Measurements from ENCODE around the gene GAS7. TPM values are rescaled to one million over a fixed set of nuclear protein-coding genes. Genes with fewer than 3 reads are reported as not detected.

Gene GAS7
- polyA plus RNA-seq, 1 experiment: 1.4 TPM

GRCh38 chr17:9958586-9959281 is 239.7 kb downstream of the GAS7 start:
- ChIA-PET CTCF (interaction anchor here (1.2 to 3.2 kb wide), 3 partner anchors 9 to 32 kb away, joined by 3 to 25 read pairs (median 3); no protein-coding TSS in a partner anchor), POLR2A (no interaction called here)

GRCh38 chr17:9957244-9957643 is 241.2 kb downstream of the GAS7 start:
- CTCF ChIA-PET: interaction anchor here (1.5 kb wide), 1 partner anchor 27 kb away, joined by 3 read pairs; no protein-coding TSS in a partner anchor
- POLR2A ChIA-PET: no interaction called here
- no peaks in the 10 kb centered on the region for H3K27me3 ChIP-seq (ENCODE audit: control insufficient read depth, insufficient read depth, low read length)
- no peak overlapping the region for H3K4me3 ChIP-seq (ENCODE audit: low read depth, low read length)
- no peaks in the 10 kb centered on the region for H3K36me3 ChIP-seq (ENCODE audit: control insufficient read depth, insufficient read depth, low read length)
- no peak for DNase-seq (ENCODE audit: low read depth)
- no peak for TF ChIP-seq CTCF (IDR thresholded peaks at IDR 0.05; ENCODE audit: insufficient read depth, low read depth, low read length)

More at GRCh38 chr17:9958586-9959281, 239.7 kb downstream of the GAS7 start:
- H3K27me3 ChIP-seq (ENCODE audit: control insufficient read depth, insufficient read depth, low read length): no peaks in the 10 kb centered on the region
- DNase-seq (ENCODE audit: low read depth): no peak
- TF ChIP-seq CTCF (IDR thresholded peaks at IDR 0.05; ENCODE audit: insufficient read depth, low read depth, low read length): no peak
- H3K4me3 ChIP-seq (ENCODE audit: low read depth, low read length): no peak overlapping the region
- no peaks in the 10 kb centered on the region for H3K36me3 ChIP-seq (ENCODE audit: control insufficient read depth, insufficient read depth, low read length)

- no peak for DNase-seq (ENCODE audit: low read depth)
- POLR2A ChIA-PET: interaction anchor here (0.5 kb wide), 1 partner anchor 50 kb away, joined by 3 read pairs; no protein-coding TSS in a partner anchor
- Histone ChIP-seq H3K36me3 (ENCODE audit: control insufficient read depth, insufficient read depth, low read length) (no peaks in the 10 kb centered on the region), H3K4me3 (ENCODE audit: low read depth, low read length) (no peak overlapping the region), H3K27me3 (ENCODE audit: control insufficient read depth, insufficient read depth, low read length) (no peaks in the 10 kb centered on the region)
- CTCF ChIA-PET: interaction anchor here (1.5 kb wide), 1 partner anchor 270 kb away, joined by 4 read pairs; no protein-coding TSS in a partner anchor
- no peak for TF ChIP-seq CTCF (IDR thresholded peaks at IDR 0.05; ENCODE audit: insufficient read depth, low read depth, low read length)
These were observed 241.8 kb downstream of the GAS7 start for GRCh38 chr17:9956474-9957131.

- Histone ChIP-seq H3K36me3 (ENCODE audit: control insufficient read depth, insufficient read depth, low read length) (no peaks in the 10 kb centered on the region), H3K27me3 (ENCODE audit: control insufficient read depth, insufficient read depth, low read length) (no peaks in the 10 kb centered on the region), H3K4me3 (ENCODE audit: low read depth, low read length) (no peak overlapping the region)
- CTCF ChIA-PET: no interaction called here
- POLR2A ChIA-PET: no interaction called here
- DNase-seq (ENCODE audit: low read depth): no peak
- TF ChIP-seq CTCF (IDR thresholded peaks at IDR 0.05; ENCODE audit: insufficient read depth, low read depth, low read length): no peak
These were observed 244.9 kb downstream of the GAS7 start for GRCh38 chr17:9953492-9953891.

GRCh38 chr17:9951803-9952202 is 246.6 kb downstream of the GAS7 start:
- TF ChIP-seq CTCF (IDR thresholded peaks at IDR 0.05; ENCODE audit: insufficient read depth, low read depth, low read length): no peak
- ChIA-PET POLR2A (no interaction called here), CTCF (interaction anchor here (1.0 kb wide), 1 partner anchor 275 kb away, joined by 3 read pairs; no protein-coding TSS in a partner anchor)
- DNase-seq (ENCODE audit: low read depth): no peak
- H3K36me3 ChIP-seq (ENCODE audit: control insufficient read depth, insufficient read depth, low read length): no peaks in the 10 kb centered on the region
- no peaks in the 10 kb centered on the region for H3K27me3 ChIP-seq (ENCODE audit: control insufficient read depth, insufficient read depth, low read length)
- no peak overlapping the region for H3K4me3 ChIP-seq (ENCODE audit: low read depth, low read length)
